ENCODE results near the gene UNG. TPM values are rescaled to one million over a fixed set of nuclear protein-coding genes. Genes with fewer than 3 reads are reported as not detected.

UNG gene
- total and polyA plus RNA-seq, 2 of the 4 experiments (the other 2 are of a cell fraction), result 13.3 to 16.0 TPM

GRCh38 chr12:109089683-109090082 is 7.7 kb upstream of the UNG start:
- BruUV-seq (replicated peaks), result no TSS peak
- Histone ChIP-seq H2AK5ac (ENCODE audit: low read depth, low read length) (no peak overlapping the region), H3K4me3 (ENCODE audit: insufficient read depth, low read depth, low read length) (no peak overlapping the region), H3K18ac (ENCODE audit: low read depth, low read length) (no peak overlapping the region), H2AK9ac (replicated peaks; ENCODE audit: low read depth, low read length, poor library complexity) (no peak overlapping the region), H3K36me3 (ENCODE audit: control insufficient read depth, insufficient read depth, low read length) (peaks cover 20% of the 10 kb centered on the region), H3K27me3 (ENCODE audit: control insufficient read depth, insufficient read depth, low read length) (no peaks in the 10 kb centered on the region), H2BK20ac (ENCODE audit: low read depth, low read length) (no peak overlapping the region), H4K5ac (ENCODE audit: low read depth, low read length) (no peak overlapping the region), H3K9me3 (ENCODE audit: control insufficient read depth, insufficient read depth, low read length) (no peaks in the 10 kb centered on the region), H2AFZ (replicated peaks; ENCODE audit: low read length, poor library complexity) (no peak overlapping the region), H2BK5ac (ENCODE audit: low read depth, low read length, poor library complexity, severe bottlenecking) (no peak overlapping the region), H3K9ac (ENCODE audit: low read depth, low read length) (no peak overlapping the region), H3K14ac (replicated peaks; ENCODE audit: low read depth, low read length) (no peak overlapping the region), H4K8ac (ENCODE audit: low read depth in 2 of 2, low read length in 2 of 2) (no peak overlapping the region), H2BK120ac (ENCODE audit: low read depth, low read length) (no peak overlapping the region), H3K56ac (ENCODE audit: extremely low read depth, insufficient read depth, low read length) (no peak overlapping the region), H4K91ac (ENCODE audit: insufficient read depth, low read depth, low read length) (no peak overlapping the region), H3K4me1 (ENCODE audit: control insufficient read depth, insufficient read depth, low read length) (peaks cover 7% of the 10 kb centered on the region), H3K27ac (ENCODE audit: insufficient read depth, low read length) (no peak overlapping the region), H3K4me2 (ENCODE audit: low read depth, low read length) (no peak overlapping the region), H3K23ac (ENCODE audit: low read depth, low read length) (no peak overlapping the region), H3K79me1 (ENCODE audit: low read depth in 1 of 2, low read length in 2 of 2) (peaks cover 10 to 19% of the 10 kb centered on the region in 2 experiments), H4K20me1 (ENCODE audit: insufficient read depth, low read length) (no peaks in the 10 kb centered on the region), H2BK15ac (ENCODE audit: low read depth, low read length) (no peak overlapping the region), H3K9me1 (ENCODE audit: insufficient read depth, low read length) (0 out of 2 replicates have a peak, but pooled peaks cover 5% of the 10 kb centered on the region), H3K4ac (ENCODE audit: low read depth, low read length) (no peak overlapping the region)
- WGBS, 2 experiments (ENCODE audit: extremely low coverage in 2 of 2, insufficient read length in 1 of 2), result no CpG with 5 or more reads among the region's 7 CpGs
- ATAC-seq (ENCODE audit: low read depth) (no peak), DNase-seq (no peak)
- CTCF ChIA-PET, result interaction anchor here (1.0 kb wide), 1 partner anchor 454 kb away, joined by 3 read pairs; no protein-coding TSS in a partner anchor
- POLR2A ChIA-PET (ENCODE audit: unreplicated experiment), result no interaction called here
- TF ChIP-seq USF2 (IDR thresholded peaks at IDR 0.05; ENCODE audit: low read depth, low read length) (no peak), CEBPB (IDR thresholded peaks at IDR 0.05; ENCODE audit: low read depth, low read length) (no peak), CTCF (conservative IDR thresholded peaks at IDR 0.05; ENCODE audit: low read depth, low read length) (no peak), MXI1 (IDR thresholded peaks at IDR 0.05; ENCODE audit: borderline replicate concordance, low read depth, low read length) (no peak), POLR2A (IDR thresholded peaks at IDR 0.05; ENCODE audit: low read depth, low read length) (no peak), RCOR1 (IDR thresholded peaks at IDR 0.05; ENCODE audit: insufficient replicate concordance, low read length) (no peak), CHD1 (IDR thresholded peaks at IDR 0.05; ENCODE audit: low read depth, low read length) (no peak), SMC3 (IDR thresholded peaks at IDR 0.05; ENCODE audit: low read depth, low read length) (no peak), ELK1 (IDR thresholded peaks at IDR 0.05; ENCODE audit: borderline replicate concordance, low read depth, low read length) (no peak), MAZ (IDR thresholded peaks at IDR 0.05; ENCODE audit: borderline replicate concordance, low read depth, low read length) (no peak), RAD21 (IDR thresholded peaks at IDR 0.05; ENCODE audit: low read length) (no peak), BHLHE40 (IDR thresholded peaks at IDR 0.05; ENCODE audit: low read depth, low read length) (no peak), MAFK (IDR thresholded peaks at IDR 0.05; ENCODE audit: low read depth, low read length) (no peak), NFE2L2 (IDR thresholded peaks at IDR 0.05; ENCODE audit: low read depth, low read length) (no peak), RFX5 (IDR thresholded peaks at IDR 0.05; ENCODE audit: low read depth, low read length) (no peak), FOS (IDR thresholded peaks at IDR 0.05; ENCODE audit: low read depth, low read length) (no peak)
- in situ Hi-C loops (cut with MboI; ENCODE audit: low sequenced_read_pairs), result loop anchor here (5.0 to 25.0 kb wide), 3 partner anchors 285 to 527 kb away; partner anchors contain the start of genes ISCU, SART3 and SELPLG
- intact Hi-C loops (cut with micrococcal nuclease), result loop anchor here (5.0 to 10.0 kb wide), 5 partner anchors 135 to 462 kb away; partner anchors contain the start of genes CORO1C and SSH1
- dilution Hi-C loops (cut with HindIII; ENCODE audit: low sequenced_read_pairs, unreplicated experiment), result no loop called here
